ENCODE results near the gene MIDN.

DNA sequence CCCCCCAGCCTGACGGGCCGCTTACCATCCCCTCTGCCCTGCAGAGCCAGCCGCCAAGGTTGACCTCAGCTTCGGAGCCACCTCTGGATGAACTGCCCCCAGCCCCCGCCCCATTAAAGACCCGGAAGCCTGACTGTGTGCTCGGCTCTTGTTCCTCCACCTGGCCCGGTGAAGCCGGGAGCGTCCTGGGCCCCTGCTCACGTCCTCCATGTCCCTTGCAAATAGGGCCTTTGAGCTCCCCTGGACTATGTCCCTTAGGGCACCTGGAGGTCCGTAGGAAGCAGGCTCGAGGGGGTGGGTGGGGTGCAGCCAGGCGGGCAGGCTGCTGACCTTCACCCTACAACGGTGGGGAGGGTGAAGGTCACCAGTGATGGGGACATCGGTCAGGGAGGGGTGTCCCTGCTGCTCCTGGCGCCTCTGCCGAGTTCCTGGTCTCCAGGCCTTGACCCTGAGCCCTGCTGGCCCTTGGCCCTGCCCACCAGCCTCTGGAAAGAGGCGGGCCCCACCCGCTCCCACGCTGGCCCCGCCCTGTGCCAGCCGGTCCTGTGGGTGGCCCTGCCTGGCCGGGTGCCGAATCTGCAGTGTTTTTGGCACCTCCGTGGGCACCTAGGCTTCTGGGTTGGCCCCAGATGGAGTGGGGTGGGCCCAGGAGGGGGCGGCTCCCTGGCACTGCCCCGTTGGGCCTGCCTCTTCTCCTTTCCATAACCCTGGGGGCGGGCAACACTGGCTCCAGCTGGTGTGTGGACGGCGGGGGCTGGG lies 3.5 kb upstream of the MIDN start:
- TF ChIP-seq YY1 (IDR thresholded peaks at IDR 0.05; ENCODE audit: insufficient read depth, insufficient read length) (no peak), SUZ12 (IDR thresholded peaks at IDR 0.05; ENCODE audit: extremely low read depth, insufficient read depth, insufficient read length) (no peak)
